ENCODE measurements around the gene C1QTNF12.

The C1QTNF12 gene

DNA sequence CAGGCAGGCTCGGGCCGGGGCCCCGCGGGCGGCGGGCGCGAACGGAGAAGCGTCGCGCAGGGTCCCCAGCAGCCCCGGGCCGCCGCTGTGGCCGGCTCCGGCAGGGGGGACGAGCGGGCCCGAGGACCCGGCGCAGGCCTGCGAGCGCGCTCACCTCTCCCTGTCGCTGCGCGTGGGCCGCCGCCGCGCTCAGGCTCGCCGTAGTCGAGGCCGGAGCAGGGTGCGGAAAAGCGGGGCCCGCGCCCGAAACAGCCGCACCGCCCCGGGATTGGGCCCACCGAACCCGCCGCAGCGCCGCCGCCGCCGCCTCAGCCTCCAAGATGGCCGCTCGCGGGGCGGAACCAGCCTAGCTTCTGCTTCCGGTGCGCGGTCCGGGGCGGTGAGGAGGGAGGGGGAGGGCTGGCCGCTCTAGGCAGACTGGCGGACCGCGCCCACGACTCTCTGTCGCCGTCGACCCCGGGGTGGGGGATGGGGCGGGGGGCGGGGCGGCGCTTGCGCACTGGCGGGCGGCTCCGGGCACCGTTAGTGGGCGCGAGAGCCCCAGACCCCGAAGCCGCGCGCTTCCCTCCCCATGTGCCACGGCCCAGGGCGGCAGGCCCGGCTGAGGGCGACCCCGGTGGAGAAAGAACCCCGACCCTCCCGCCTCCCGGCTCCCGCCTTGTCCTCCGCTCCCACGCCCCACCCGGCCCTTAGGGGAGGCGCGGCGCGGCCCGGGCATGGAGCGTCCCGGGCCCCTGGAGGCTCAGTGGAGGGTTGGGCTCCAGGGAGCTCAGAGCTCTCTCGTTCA is 27.2 kb upstream of the C1QTNF12 start, which contains the start of gene UBE2J2:
UBE2J2 (minus strand) TSS at position 343 of the 787 bp plus-strand sequence. CDS start 5,862 bp downstream, outside the sequence.
- DNase-seq (ENCODE audit: extremely low read depth, low read depth), result peak; percentile 51
- H3K4me3 ChIP-seq (replicated peaks; ENCODE audit: low read depth, low read length), result peak within 1 kb of the TSS; percentile 92
- TF ChIP-seq, protein P1, sequence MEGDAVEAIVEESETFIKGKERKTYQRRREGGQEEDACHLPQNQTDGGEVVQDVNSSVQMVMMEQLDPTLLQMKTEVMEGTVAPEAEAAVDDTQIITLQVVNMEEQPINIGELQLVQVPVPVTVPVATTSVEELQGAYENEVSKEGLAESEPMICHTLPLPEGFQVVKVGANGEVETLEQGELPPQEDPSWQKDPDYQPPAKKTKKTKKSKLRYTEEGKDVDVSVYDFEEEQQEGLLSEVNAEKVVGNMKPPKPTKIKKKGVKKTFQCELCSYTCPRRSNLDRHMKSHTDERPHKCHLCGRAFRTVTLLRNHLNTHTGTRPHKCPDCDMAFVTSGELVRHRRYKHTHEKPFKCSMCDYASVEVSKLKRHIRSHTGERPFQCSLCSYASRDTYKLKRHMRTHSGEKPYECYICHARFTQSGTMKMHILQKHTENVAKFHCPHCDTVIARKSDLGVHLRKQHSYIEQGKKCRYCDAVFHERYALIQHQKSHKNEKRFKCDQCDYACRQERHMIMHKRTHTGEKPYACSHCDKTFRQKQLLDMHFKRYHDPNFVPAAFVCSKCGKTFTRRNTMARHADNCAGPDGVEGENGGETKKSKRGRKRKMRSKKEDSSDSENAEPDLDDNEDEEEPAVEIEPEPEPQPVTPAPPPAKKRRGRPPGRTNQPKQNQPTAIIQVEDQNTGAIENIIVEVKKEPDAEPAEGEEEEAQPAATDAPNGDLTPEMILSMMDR (IDR thresholded peaks at IDR 0.05; ENCODE audit: low read depth, low read length, missing control alignments), result no peak

DNA sequence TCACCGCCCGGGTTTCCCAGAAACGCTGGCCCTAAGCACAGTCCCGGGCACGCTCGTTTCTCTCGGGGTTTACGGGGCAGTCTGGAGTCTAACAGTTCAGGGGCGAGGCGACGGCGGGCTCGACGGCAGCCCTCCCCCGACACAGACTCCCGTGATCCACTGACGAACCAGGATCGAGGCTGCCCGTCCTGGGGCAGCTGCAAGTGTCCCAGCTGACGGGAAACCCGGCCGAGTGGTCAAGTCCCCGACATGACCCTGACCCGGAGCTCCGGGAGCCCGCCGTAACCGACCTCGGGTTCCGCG is 26.6 kb upstream of the C1QTNF12 start:
- TF ChIP-seq, protein P1 (IDR thresholded peaks at IDR 0.05; ENCODE audit: low read depth, low read length, missing control alignments), result no peak
- H3K4me3 ChIP-seq (replicated peaks; ENCODE audit: low read depth, low read length), result peak overlapping the region; percentile 92
- no peak for DNase-seq (ENCODE audit: extremely low read depth, low read depth)

DNA sequence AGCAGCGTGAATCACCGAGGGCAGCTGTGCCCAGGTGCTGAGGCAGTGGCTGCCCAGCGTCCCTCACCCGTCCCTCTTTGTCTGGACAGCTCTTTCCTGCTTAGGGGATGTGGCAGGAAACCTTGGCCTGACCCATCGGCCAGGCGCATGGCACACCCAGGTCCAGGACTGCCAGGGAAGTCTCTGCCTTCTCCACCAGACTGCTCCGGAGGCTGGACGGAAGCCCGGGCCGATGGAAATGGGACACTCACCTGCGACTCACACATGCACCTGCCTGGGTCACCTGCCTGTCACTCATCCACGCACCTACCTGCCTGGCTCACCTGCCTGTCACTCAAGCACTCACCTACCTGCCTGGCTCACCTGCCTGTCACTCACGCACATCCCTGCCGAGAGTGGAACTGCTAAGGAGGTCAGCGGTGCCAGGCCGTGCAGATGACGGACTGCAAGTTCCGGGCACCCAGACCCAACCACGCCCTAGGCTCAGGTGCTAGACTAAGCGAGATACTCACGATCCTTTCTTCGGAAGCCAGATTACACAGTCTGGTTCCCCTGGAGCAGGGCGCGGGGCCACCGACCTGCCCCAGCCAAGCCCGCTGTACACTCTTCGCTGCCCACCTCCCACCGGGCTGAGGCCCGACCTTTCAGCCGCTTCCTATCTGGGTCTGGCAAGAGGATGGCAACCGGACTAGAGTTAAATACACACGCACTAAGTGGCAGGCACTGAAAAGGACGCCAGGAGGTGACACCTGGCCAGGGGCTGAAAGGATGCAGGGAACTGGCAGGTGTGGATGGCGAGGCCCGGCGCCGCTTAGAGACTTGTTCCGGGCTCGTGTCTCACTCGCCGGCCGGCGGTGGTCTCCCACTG is 26.1 kb upstream of the C1QTNF12 start:
- TF ChIP-seq, protein P1 (IDR thresholded peaks at IDR 0.05; ENCODE audit: low read depth, low read length, missing control alignments), result no peak
- peak overlapping the region; percentile 92 for H3K4me3 ChIP-seq (replicated peaks; ENCODE audit: low read depth, low read length)
- no peak for DNase-seq (ENCODE audit: extremely low read depth, low read depth)

DNA sequence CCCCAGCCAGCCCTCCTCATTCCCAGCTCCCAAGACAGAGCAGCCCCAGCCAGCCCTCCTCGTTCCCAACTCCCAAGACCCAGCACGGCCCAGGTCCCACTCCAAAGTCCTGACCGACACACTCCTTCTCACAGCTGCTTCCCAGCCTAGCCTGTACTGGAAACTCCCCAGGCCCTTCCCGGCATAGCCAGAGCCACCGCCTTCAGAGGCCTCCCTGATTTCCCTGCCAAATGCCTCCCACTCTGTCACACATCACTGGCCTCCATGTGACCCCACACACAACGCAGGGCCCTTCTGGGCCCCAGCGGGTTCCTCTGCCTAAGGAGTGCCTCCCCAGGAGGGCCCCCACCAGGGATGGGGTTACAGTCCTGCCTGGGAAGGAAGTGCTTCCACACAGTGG is 24.3 kb upstream of the C1QTNF12 start:
- TF ChIP-seq, protein P1 (IDR thresholded peaks at IDR 0.05; ENCODE audit: low read depth, low read length, missing control alignments), result no peak
- peak overlapping the region; percentile 12 for H3K4me3 ChIP-seq (replicated peaks; ENCODE audit: low read depth, low read length)
- DNase-seq (ENCODE audit: extremely low read depth, low read depth), result no peak

DNA sequence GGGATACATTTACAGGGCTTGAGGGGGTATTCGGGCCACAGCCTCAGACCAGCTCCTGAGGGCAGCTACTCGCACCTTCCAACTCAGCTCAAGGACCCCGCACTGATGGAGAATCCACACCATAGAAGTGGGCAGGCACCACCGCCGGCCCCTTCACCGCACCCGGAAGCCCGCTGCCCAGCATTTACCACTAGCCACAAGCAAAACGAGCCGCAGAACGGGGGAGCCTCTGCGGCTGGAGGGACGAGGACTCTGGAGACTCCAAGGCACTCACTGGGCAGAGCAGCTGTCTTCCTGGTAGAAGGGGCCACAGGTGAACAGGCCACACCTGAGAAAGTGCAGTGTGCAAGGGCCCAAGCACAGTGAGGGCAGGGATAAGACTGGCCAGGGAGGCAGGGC is 21.8 kb upstream of the C1QTNF12 start:
- TF ChIP-seq, protein P1 (IDR thresholded peaks at IDR 0.05; ENCODE audit: low read depth, low read length, missing control alignments), result no peak

DNA sequence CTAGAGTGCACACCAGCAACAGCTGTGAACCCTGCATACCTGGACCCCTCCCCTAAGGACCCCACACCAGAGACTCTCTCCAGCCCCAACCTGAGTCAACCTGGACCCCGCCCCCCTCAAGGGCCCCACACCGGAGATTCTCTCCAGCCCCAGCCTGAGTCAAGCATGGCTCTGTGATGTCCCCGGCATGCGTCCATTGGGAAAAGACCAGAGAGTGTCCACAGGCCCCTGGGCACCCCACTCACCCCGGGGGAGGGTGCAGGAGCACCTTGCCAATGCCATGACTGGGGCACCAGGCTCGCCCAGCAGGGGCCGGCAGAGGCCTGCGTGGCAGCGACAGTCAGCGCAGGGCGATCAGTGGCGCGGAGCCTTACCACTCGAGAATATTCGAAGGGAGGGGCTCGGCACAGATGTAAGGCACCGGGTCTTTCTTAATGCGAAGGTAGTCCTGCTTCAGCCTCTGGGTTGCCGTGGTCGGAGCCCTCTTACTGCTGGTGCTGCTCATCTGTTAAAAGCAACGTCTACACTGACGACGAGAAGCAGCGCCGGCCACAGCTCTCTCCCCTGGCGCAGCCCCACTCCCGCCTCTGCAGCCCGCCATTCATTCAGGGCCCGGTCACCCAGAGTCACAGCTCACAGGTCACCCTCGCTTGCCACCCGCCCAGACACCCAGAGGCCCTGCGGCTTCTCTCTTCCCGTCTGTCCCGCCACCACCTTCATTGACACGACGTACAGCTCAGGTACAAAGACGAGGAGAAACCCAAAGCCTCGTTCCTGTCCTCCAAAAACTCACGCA is 21.2 kb upstream of the C1QTNF12 start:
- DNase-seq (ENCODE audit: extremely low read depth, low read depth), result no peak
- TF ChIP-seq, protein P1 (IDR thresholded peaks at IDR 0.05; ENCODE audit: low read depth, low read length, missing control alignments), result no peak

More for the DNA sequence above, 21.8 kb upstream of the C1QTNF12 start:
- H3K4me3 ChIP-seq (replicated peaks; ENCODE audit: low read depth, low read length), result no peak overlapping the region
- no peak for DNase-seq (ENCODE audit: extremely low read depth, low read depth)

More for the DNA sequence above, 21.2 kb upstream of the C1QTNF12 start:
- H3K4me3 ChIP-seq (replicated peaks; ENCODE audit: low read depth, low read length), result no peak overlapping the region
